GM19455 (cell line): ENCODE data around the gene RHOD.

Experiments used
- ATAC-seq: cut with Tn5 transposase; IDR thresholded peaks from one replicate; pipeline ENCODE4 v1.9.1; 2021; ENCODE audit not compliant: unreplicated experiment

The RHOD gene

GRCh38 chr11:67056267-67057204, at the start of gene RHOD:
Gene RHOD (plus strand): TSS chr11:67056847. CDS start chr11:67056903, 56 bp downstream.
- ATAC-seq, result no peak

GRCh38 chr11:67007126-67007525, 49.5 kb upstream of the RHOD start:
- ATAC-seq, result no peak

- ATAC-seq, result no peak
Observed at GRCh38 chr11:67010296-67010905, 46.2 kb upstream of the RHOD start.

- ATAC-seq, result no peak
Observed at GRCh38 chr11:67013511-67014045, 43.1 kb upstream of the RHOD start.

- no peak for ATAC-seq
Observed at GRCh38 chr11:67014343-67014742, 42.3 kb upstream of the RHOD start.

GRCh38 chr11:67015048-67015447, 41.6 kb upstream of the RHOD start:
- ATAC-seq, result no peak

GRCh38 chr11:67016550-67016949, 40.1 kb upstream of the RHOD start:
- ATAC-seq, result no peak

- ATAC-seq, result no peak
Observed at GRCh38 chr11:67020949-67021348, 35.7 kb upstream of the RHOD start.

GRCh38 chr11:67022341-67022933, 34.2 kb upstream of the RHOD start:
- ATAC-seq, result no peak

GRCh38 chr11:67022961-67023956, 33.4 kb upstream of the RHOD start, which contains the start of gene SYT12:
Gene SYT12 (plus strand): TSS chr11:67023134. CDS start chr11:67030145, 7,011 bp downstream.
- ATAC-seq, result no peak

GRCh38 chr11:67023957-67024353, 32.7 kb upstream of the RHOD start:
- ATAC-seq, result no peak

- no peak for ATAC-seq
Observed at GRCh38 chr11:67024410-67024809, 32.2 kb upstream of the RHOD start.

- ATAC-seq, result no peak
Observed at GRCh38 chr11:67024966-67025365, 31.7 kb upstream of the RHOD start.

- no peak for ATAC-seq
Observed at GRCh38 chr11:67025750-67026149, 30.9 kb upstream of the RHOD start.

- no peak for ATAC-seq
Observed at GRCh38 chr11:67026941-67027340, 29.7 kb upstream of the RHOD start.

GRCh38 chr11:67027483-67027930, 29.1 kb upstream of the RHOD start:
- ATAC-seq, result peak; percentile 6

- peak; percentile 67 for ATAC-seq
Observed at GRCh38 chr11:67027943-67028542, 28.6 kb upstream of the RHOD start.

GRCh38 chr11:67029146-67029545, 27.5 kb upstream of the RHOD start:
- ATAC-seq, result no peak

GRCh38 chr11:67030976-67031375, 25.7 kb upstream of the RHOD start:
- no peak for ATAC-seq
